Measurements from ENCODE around the gene UBE2B.

UBE2B gene

GRCh38 chr5:134397196-134397595 is 25.8 kb downstream of the UBE2B start:
- Histone ChIP-seq H3K36me3 (ENCODE audit: insufficient read depth, low read length) (peaks cover 69% of the 10 kb centered on the region), H3K4me3 (ENCODE audit: low read depth in 1 of 2, low read length in 2 of 2) (no peak overlapping the region), H2AFZ (ENCODE audit: low read depth, low read length) (no peak overlapping the region), H3K4me2 (ENCODE audit: insufficient read depth, low read length) (no peak overlapping the region), H3K79me2 (ENCODE audit: insufficient read depth, low read length) (no peaks in the 10 kb centered on the region), H3K9me3 (ENCODE audit: insufficient read depth, low read length, severe bottlenecking) (no peaks in the 10 kb centered on the region), H3K9ac (ENCODE audit: low read depth, low read length) (no peak overlapping the region), H3K27me3 (ENCODE audit: insufficient read depth, low read length, poor library complexity) (no peaks in the 10 kb centered on the region), H4K20me1 (ENCODE audit: insufficient read depth, low read length) (no peaks in the 10 kb centered on the region), H3K27ac (ENCODE audit: low read length) (no peak overlapping the region), H3K4me1 (ENCODE audit: insufficient read depth, low read length) (no peaks in the 10 kb centered on the region)
- DNase-seq (no peak), ATAC-seq (ENCODE audit: insufficient read depth, low read depth) (no peak)
- TF ChIP-seq CTCF (IDR thresholded peaks at IDR 0.05; ENCODE audit: borderline replicate concordance, extremely low read depth, low read length, poor library complexity, severe bottlenecking), result no peak
- no peak for TF ChIP-seq EZH2 (IDR thresholded peaks at IDR 0.05; ENCODE audit: borderline replicate concordance, low read depth, low read length, severe bottlenecking)

- H3K79me2 ChIP-seq (ENCODE audit: insufficient read depth, low read length), result no peaks in the 10 kb centered on the region
- H3K36me3 ChIP-seq (ENCODE audit: insufficient read depth, low read length), result peaks cover 59% of the 10 kb centered on the region
- no peak for TF ChIP-seq EZH2 (IDR thresholded peaks at IDR 0.05; ENCODE audit: borderline replicate concordance, low read depth, low read length, severe bottlenecking)
- no peak for TF ChIP-seq CTCF (IDR thresholded peaks at IDR 0.05; ENCODE audit: borderline replicate concordance, extremely low read depth, low read length, poor library complexity, severe bottlenecking)
- H3K4me2 ChIP-seq (ENCODE audit: insufficient read depth, low read length), result no peak overlapping the region
- H3K27me3 ChIP-seq (ENCODE audit: insufficient read depth, low read length, poor library complexity), result no peaks in the 10 kb centered on the region
- H3K27ac ChIP-seq (ENCODE audit: low read length), result no peak overlapping the region
- H3K4me3 ChIP-seq (ENCODE audit: low read depth in 1 of 2, low read length in 2 of 2), result no peak overlapping the region
- no peaks in the 10 kb centered on the region for H3K4me1 ChIP-seq (ENCODE audit: insufficient read depth, low read length)
- H4K20me1 ChIP-seq (ENCODE audit: insufficient read depth, low read length), result no peaks in the 10 kb centered on the region
- H3K9me3 ChIP-seq (ENCODE audit: insufficient read depth, low read length, severe bottlenecking), result no peaks in the 10 kb centered on the region
- no peak for DNase-seq
- no peak overlapping the region for H3K9ac ChIP-seq (ENCODE audit: low read depth, low read length)
- no peak for ATAC-seq (ENCODE audit: insufficient read depth, low read depth)
- H2AFZ ChIP-seq (ENCODE audit: low read depth, low read length), result no peak overlapping the region
Observed at GRCh38 chr5:134398609-134399155, 27.3 kb downstream of the UBE2B start.

GRCh38 chr5:134403951-134404350 is 32.6 kb downstream of the UBE2B start:
- Histone ChIP-seq H3K27me3 (ENCODE audit: insufficient read depth, low read length, poor library complexity) (no peaks in the 10 kb centered on the region), H3K4me2 (ENCODE audit: insufficient read depth, low read length) (no peak overlapping the region), H3K9ac (ENCODE audit: low read depth, low read length) (no peak overlapping the region), H4K20me1 (ENCODE audit: insufficient read depth, low read length) (no peaks in the 10 kb centered on the region; the same call in 1 of the 2 replicates), H3K4me3 (ENCODE audit: low read depth in 1 of 2, low read length in 2 of 2) (no peak overlapping the region), H3K9me3 (ENCODE audit: insufficient read depth, low read length, severe bottlenecking) (no peaks in the 10 kb centered on the region), H3K79me2 (ENCODE audit: insufficient read depth, low read length) (peaks cover 8% of the 10 kb centered on the region), H3K4me1 (ENCODE audit: insufficient read depth, low read length) (peaks cover 4% of the 10 kb centered on the region; the same call in 1 of the 2 replicates), H3K27ac (ENCODE audit: low read length) (no peak overlapping the region), H2AFZ (ENCODE audit: low read depth, low read length) (no peak overlapping the region), H3K36me3 (ENCODE audit: insufficient read depth, low read length) (peaks cover 36% of the 10 kb centered on the region)
- TF ChIP-seq CTCF (IDR thresholded peaks at IDR 0.05; ENCODE audit: borderline replicate concordance, extremely low read depth, low read length, poor library complexity, severe bottlenecking) (no peak), EZH2 (IDR thresholded peaks at IDR 0.05; ENCODE audit: borderline replicate concordance, low read depth, low read length, severe bottlenecking) (no peak)
- no peak for ATAC-seq (ENCODE audit: insufficient read depth, low read depth)
- DNase-seq, result no peak

Data from DND-41 (cell line).